GM21737 (cell line): Measurements from ENCODE around the gene ACSM3.
"Not testable (repeated sequence)": the region's sequence is repeated elsewhere in the genome, so short reads cannot be mapped to it uniquely, and the experiment has no call there.

Source experiments
- ATAC-seq: cut with Tn5 transposase; IDR thresholded peaks from one replicate; pipeline ENCODE4 v1.9.1; 2021; ENCODE audit warnings: mild to moderate bottlenecking, moderate library complexity; ENCODE audit not compliant: unreplicated experiment

The ACSM3 gene

GRCh38 chr16:20755799-20756198 lies 8.0 kb upstream of the ACSM3 start:
- ATAC-seq = not testable (repeated sequence)

GRCh38 chr16:20760346-20760745 lies 3.5 kb upstream of the ACSM3 start:
- ATAC-seq = no peak

- no peak for ATAC-seq
These were observed 2.6 kb upstream of the ACSM3 start for GRCh38 chr16:20761175-20761574.

- no peak for ATAC-seq
These were observed 1.2 kb upstream of the ACSM3 start for GRCh38 chr16:20762404-20763123.

- not testable (repeated sequence) for ATAC-seq
These were observed 634 bp downstream of the ACSM3 start for GRCh38 chr16:20764448-20764847.

GRCh38 chr16:20765732-20766131 lies 1.9 kb downstream of the ACSM3 start:
- ATAC-seq = no peak

- ATAC-seq = no peak
These were observed 2.5 kb downstream of the ACSM3 start for GRCh38 chr16:20766294-20766693.

- ATAC-seq = no peak
These were observed 3.8 kb downstream of the ACSM3 start for GRCh38 chr16:20767577-20767976.

GRCh38 chr16:20768121-20768520 lies 4.3 kb downstream of the ACSM3 start:
- no peak for ATAC-seq

- no peak for ATAC-seq
These were observed 5.0 kb downstream of the ACSM3 start for GRCh38 chr16:20768818-20769217.

GRCh38 chr16:20773679-20774078 lies 9.9 kb downstream of the ACSM3 start:
- no peak for ATAC-seq

- no peak for ATAC-seq
These were observed 11.0 kb downstream of the ACSM3 start for GRCh38 chr16:20774703-20775362.

GRCh38 chr16:20781697-20782096 lies 17.9 kb downstream of the ACSM3 start:
- no peak for ATAC-seq

- ATAC-seq = no peak
These were observed 18.7 kb downstream of the ACSM3 start for GRCh38 chr16:20782470-20782869.

- no peak for ATAC-seq
These were observed 20.4 kb downstream of the ACSM3 start for GRCh38 chr16:20784204-20784603.

- no peak for ATAC-seq
These were observed 25.3 kb downstream of the ACSM3 start for GRCh38 chr16:20789130-20789529.

GRCh38 chr16:20791923-20792612 lies 28.3 kb downstream of the ACSM3 start:
- ATAC-seq = no peak

GRCh38 chr16:20798364-20798763 lies 34.5 kb downstream of the ACSM3 start:
- ATAC-seq = no peak

- ATAC-seq = no peak
These were observed 35.8 kb downstream of the ACSM3 start for GRCh38 chr16:20799599-20799998.

GRCh38 chr16:20801278-20801677 lies 37.5 kb downstream of the ACSM3 start:
- no peak for ATAC-seq

- ATAC-seq = no peak
These were observed 39.4 kb downstream of the ACSM3 start for GRCh38 chr16:20803192-20803560.
